ENCODE results near the gene DNHD1. TPM values are rescaled to one million over a fixed set of nuclear protein-coding genes. Genes with fewer than 3 reads are reported as not detected.

Gene DNHD1
- total and polyA plus RNA-seq, 8 donors, result 1.8 to 45.1 (median 11.4) TPM

DNA sequence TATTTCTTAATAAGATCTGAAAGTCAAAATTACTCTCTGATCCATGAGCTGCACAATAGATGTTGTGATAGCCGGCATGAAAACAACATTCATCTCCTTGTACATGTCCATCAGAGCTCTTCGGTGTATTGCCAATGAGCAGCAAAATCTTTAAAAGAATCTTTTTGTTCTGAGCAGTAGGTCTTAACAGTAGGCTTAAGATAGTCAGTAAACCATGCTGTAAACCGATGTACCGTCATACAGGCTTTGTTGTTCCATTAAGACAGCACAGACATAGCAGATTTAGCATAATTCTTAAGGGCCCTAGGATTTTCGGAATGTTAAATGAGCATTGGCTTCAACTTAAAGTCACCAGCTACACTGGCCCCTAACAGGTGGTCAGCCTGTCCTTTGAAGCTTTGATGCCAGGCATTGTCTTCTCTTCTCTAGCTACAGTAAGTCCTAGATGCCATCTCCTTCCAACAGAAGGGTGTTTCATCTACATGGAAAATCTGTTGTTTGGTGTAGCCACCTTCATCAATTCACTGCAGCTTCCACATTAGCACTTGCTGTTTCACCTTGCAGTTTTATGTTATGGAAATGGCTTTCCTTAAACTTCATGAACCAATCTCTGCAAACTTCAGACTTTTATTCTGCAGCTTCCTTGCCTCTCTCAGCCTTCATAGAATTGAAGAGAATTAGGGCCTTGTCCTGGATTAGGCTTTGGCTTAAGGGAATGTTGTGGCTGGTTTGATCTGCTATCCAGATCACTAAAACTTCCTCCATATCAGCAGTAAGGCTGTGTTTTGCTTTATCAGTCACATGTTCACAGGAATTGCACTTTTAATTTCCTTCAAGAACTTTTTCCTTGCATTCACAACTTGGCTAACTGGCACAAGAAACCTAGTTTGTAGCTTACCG, 78.0 kb downstream of the DNHD1 start:
- no peak for DNase-seq
- intact Hi-C loops (cut with DNase I; ENCODE audit: low total_unique reads), result no loop called here
- H3K9me3 ChIP-seq, result no peaks in the 10 kb centered on the region
- no peak overlapping the region for H3K4me3 ChIP-seq
- H3K27me3 ChIP-seq, result no peaks in the 10 kb centered on the region
- TF ChIP-seq, protein P1, sequence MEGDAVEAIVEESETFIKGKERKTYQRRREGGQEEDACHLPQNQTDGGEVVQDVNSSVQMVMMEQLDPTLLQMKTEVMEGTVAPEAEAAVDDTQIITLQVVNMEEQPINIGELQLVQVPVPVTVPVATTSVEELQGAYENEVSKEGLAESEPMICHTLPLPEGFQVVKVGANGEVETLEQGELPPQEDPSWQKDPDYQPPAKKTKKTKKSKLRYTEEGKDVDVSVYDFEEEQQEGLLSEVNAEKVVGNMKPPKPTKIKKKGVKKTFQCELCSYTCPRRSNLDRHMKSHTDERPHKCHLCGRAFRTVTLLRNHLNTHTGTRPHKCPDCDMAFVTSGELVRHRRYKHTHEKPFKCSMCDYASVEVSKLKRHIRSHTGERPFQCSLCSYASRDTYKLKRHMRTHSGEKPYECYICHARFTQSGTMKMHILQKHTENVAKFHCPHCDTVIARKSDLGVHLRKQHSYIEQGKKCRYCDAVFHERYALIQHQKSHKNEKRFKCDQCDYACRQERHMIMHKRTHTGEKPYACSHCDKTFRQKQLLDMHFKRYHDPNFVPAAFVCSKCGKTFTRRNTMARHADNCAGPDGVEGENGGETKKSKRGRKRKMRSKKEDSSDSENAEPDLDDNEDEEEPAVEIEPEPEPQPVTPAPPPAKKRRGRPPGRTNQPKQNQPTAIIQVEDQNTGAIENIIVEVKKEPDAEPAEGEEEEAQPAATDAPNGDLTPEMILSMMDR (IDR thresholded peaks at IDR 0.05), result no peak
- TF ChIP-seq POLR2A (IDR thresholded peaks at IDR 0.05) (no peak), EP300 (IDR thresholded peaks at IDR 0.05) (no peak), POLR2AphosphoS5 (IDR thresholded peaks at IDR 0.05) (no peak)
- WGBS, 5 donors, result 74 to 85% (median 83%) methylated on average over 6 of the region's 6 CpGs
- H3K4me1 ChIP-seq, result peaks cover 0 to 51% (median 18%) of the 10 kb centered on the region in 4 donors
- peak overlapping the region in 1 of 5 donors; percentile 18 for H3K27ac ChIP-seq
- peaks cover 0 to 17% (median 0%) of the 10 kb centered on the region in 4 donors for H3K36me3 ChIP-seq

- H3K27ac ChIP-seq, result peak overlapping the region; percentile 32 to 76 (median 50)
- peak in 1 of 2 donors; percentile 88 for DNase-seq
- intact Hi-C loops (cut with DNase I; ENCODE audit: low total_unique reads), result no loop called here
Observed at GRCh38 chr11:6576471-6577373, 79.6 kb downstream of the DNHD1 start.

GRCh38 chr11:6578134-6578533, 81.1 kb downstream of the DNHD1 start:
- H3K27ac ChIP-seq, result peak overlapping the region in 1 of 5 donors; percentile 76
- intact Hi-C loops (cut with DNase I; ENCODE audit: low total_unique reads), result no loop called here
- H3K36me3 ChIP-seq, result peaks cover 0 to 17% (median 0%) of the 10 kb centered on the region in 4 donors
- WGBS, 5 donors, result 81 to 100% (median 96%) methylated on average over 1 of the region's 1 CpG
- H3K9me3 ChIP-seq, result peaks cover 0 to 2% (median under 1%) of the 10 kb centered on the region in 4 donors
- H3K4me1 ChIP-seq, result peaks cover 0 to 28% (median 18%) of the 10 kb centered on the region in 4 donors
- no peaks in the 10 kb centered on the region for H3K27me3 ChIP-seq
- no peak overlapping the region for H3K4me3 ChIP-seq
- TF ChIP-seq POLR2A (IDR thresholded peaks at IDR 0.05), result no peak
- no peak for TF ChIP-seq POLR2AphosphoS5 (IDR thresholded peaks at IDR 0.05)
- no peak for TF ChIP-seq EP300 (IDR thresholded peaks at IDR 0.05)
- TF ChIP-seq, protein P1 (IDR thresholded peaks at IDR 0.05), result no peak
- DNase-seq, result no peak

More at GRCh38 chr11:6576471-6577373, 79.6 kb downstream of the DNHD1 start:
- Histone ChIP-seq H3K4me1 (peaks cover 0 to 38% (median 18%) of the 10 kb centered on the region in 4 donors), H3K4me3 (no peak overlapping the region), H3K36me3 (peaks cover 0 to 20% (median 0%) of the 10 kb centered on the region in 4 donors), H3K9me3 (no peaks in the 10 kb centered on the region), H3K27me3 (no peaks in the 10 kb centered on the region)
- TF ChIP-seq POLR2AphosphoS5 (IDR thresholded peaks at IDR 0.05), result no peak
- TF ChIP-seq, protein P1 (IDR thresholded peaks at IDR 0.05), result no peak
- TF ChIP-seq POLR2A (IDR thresholded peaks at IDR 0.05), result no peak
- 47 to 64% (median 50%) methylated on average over 5 to 6 of the region's 6 CpGs for WGBS, 5 donors

- 83 to 96% (median 91%) methylated on average over 2 of the region's 2 CpGs for WGBS, 5 donors
- intact Hi-C loops (cut with DNase I; ENCODE audit: low total_unique reads), result no loop called here
- DNase-seq, result no peak
- TF ChIP-seq POLR2AphosphoS5 (IDR thresholded peaks at IDR 0.05) (no peak), POLR2A (IDR thresholded peaks at IDR 0.05) (no peak), EP300 (IDR thresholded peaks at IDR 0.05) (no peak)
- TF ChIP-seq, protein P1 (IDR thresholded peaks at IDR 0.05), result no peak
- peaks cover 2 to 18% (median 11%) of the 10 kb centered on the region in 4 donors for H3K9me3 ChIP-seq
- H3K4me3 ChIP-seq, result no peak overlapping the region
- H3K4me1 ChIP-seq, result peaks cover 0 to 28% (median 18%) of the 10 kb centered on the region in 4 donors
- no peaks in the 10 kb centered on the region for H3K27me3 ChIP-seq
- H3K36me3 ChIP-seq, result peaks cover 0 to 16% (median 0%) of the 10 kb centered on the region in 4 donors
- no peak overlapping the region for H3K27ac ChIP-seq
Observed at GRCh38 chr11:6579681-6580080, 82.6 kb downstream of the DNHD1 start.

Measured in stomach (tissue), 9 donors.